ENCODE data around the gene COX7A2.

The COX7A2 gene

DNA sequence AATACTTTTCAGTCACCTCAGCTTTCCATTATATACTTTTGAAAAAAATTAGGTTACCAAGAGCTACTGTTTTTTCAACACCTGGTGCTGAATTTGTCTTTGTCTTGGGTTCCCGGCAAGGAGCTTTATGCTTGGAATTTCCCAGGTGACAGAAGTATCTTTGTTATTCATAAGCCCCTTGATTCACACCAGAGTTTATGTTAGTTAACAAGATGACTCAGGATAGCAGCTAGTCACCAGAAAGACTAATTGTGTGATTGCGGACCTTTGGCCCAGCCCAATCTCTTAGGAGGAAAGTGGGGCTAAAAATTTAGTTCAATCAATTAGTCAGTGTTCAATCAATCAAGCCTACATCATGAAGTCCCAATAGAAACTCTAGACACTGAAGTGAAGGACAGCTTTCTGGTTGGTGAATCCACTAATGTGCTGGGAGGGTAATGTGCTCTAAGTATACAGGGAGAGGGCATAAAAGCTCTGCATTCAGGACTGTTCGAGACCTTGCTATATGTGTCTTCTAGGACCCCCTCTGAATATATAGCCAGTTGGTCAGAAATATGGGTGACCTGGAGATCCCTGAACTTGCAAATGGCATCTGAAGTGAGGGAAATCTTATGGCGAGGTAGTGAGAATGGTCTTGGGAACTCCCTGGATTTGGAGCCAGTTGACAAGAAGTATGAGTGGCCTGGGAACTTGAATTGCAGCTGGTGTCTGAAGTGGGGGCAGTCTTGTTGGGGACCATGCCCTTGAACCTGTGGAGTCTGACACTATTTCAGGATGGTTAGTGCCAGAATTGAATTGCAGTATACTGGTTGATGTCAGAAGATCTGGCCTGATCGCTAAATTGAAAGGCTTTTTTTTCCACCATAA, 24.8 kb upstream of the COX7A2 start:
- DNase-seq: no peak

DNA sequence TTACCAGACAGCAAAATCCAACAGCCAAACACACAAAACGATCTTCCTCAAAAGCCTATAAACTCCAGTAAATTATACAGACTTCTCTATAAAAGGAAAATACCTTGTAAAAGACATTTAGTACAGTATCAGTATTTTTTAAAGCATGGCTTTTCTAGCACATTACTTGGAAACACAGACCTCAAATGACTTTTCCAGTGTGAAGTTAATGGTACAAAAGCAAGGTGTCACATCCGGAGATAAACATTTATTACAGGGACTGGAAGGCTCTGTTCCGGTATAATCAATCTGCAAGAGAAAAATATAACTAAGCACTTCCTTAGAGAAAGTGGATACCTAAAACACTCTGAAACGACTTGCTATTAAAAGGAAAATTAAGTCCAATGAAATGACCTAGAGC, 23.9 kb upstream of the COX7A2 start:
- no peak for DNase-seq

GRCh38 chr6:75266716-75267291, 23.2 kb upstream of the COX7A2 start:
- DNase-seq: no peak

GRCh38 chr6:75263401-75263750, 19.8 kb upstream of the COX7A2 start:
- DNase-seq: no peak

GRCh38 chr6:75262716-75263400, 19.3 kb upstream of the COX7A2 start:
- DNase-seq: no peak

- no peak for DNase-seq
These were observed 17.7 kb upstream of the COX7A2 start for GRCh38 chr6:75261299-75261698.

DNA sequence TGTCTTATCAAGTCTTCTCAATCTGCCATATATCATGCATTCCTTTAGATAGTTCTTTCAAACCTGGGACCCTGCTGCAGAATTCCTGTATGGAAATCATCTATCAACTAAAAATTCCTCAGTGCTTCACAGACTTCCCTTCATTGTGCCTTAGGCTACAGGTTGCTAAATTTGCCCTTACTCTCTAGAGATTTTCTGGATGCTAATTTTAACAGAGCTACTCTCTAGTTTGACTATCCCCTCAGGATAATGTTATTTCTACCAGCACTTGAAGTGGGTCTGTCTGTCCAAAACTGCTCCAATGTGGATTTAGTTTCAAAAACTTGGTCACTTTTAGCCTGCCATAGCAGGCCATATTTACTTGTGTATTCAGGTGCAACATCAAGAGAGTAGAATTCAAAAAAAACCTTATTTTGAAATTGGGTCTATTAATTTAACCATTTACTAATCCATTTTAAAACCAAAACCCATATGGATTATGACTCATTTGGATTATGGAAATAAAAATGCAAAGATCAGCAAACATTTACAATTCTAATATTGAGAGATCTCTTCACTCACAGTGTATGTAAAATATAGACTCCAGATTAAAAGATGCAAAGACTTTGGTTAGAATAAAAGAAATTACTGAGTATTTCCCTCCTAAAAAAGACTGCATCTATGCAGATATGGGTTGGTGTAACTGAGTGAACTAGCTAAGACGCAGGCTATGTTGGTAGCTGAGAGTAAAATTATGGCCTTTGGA, 13.9 kb upstream of the COX7A2 start:
- DNase-seq: no peak

GRCh38 chr6:75250552-75250951, 7.0 kb upstream of the COX7A2 start:
- DNase-seq: no peak

DNA sequence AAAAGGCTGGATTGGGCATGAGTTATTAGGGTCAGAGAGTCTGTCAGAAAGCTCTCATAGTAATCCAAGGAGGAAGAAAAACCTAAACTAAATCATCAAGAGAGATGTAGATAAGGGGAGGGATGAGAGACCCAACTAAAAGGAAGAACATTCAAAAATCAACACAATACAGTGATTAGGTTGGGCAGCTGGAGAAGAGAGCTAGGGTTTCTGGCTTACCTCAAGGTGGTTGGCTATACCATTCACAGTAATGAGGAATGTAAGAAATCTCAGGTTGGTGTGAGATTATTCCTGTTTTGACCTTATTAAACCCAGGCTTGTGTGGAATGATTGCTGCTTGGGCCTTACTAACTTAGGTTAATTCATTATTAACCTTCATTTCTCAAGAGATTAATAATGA, 6.2 kb upstream of the COX7A2 start:
- no peak for DNase-seq

- DNase-seq: no peak
These were observed 2.8 kb upstream of the COX7A2 start for GRCh38 chr6:75246386-75246785.

DNA sequence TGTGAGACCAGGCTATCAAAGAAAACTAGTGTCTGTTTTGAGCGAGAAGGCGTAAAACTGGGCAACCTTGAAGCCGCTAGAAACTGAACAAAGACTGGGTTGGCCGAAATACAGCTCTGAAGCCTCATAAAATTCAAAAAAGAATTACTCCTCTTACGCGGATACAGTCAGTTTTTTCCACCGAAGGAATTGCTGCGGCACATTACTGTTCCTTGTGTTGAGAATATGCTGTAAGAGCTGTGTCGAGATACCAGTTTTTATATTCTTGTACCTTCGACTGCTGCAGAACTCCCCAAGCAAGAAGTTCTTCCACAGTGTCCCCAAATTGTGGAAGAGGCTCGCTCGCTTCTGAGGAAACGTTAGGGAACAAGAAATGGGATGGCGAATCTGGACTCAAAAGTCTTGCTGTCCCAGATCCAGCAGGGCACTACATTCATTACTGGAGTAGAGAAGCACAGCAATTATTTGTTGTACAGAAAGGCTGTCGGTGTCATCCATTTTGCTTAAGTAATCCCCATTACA, 523 bp upstream of the COX7A2 start:
- DNase-seq: no peak

GRCh38 chr6:75236630-75237029, 7.0 kb downstream of the COX7A2 start:
- no peak for DNase-seq

DNA sequence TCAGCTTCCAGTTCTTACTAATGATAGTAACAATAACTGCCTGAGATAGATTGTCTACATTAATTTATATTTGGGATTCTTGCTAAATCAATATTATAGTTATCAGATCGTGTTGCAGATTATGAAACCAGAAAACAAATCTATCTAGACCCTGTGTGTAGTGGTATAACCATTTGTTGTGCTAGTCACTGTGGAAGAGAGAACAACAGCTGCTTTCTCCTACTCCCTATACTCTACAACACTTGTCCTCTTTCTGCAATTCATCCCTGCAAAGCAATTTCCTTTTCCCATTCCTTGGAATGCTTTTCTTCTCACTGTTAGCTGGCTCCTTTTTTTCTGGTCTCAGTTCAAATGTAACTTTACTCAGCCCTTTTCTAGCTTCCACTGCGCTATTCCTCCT, 8.3 kb downstream of the COX7A2 start:
- DNase-seq: no peak

DNA sequence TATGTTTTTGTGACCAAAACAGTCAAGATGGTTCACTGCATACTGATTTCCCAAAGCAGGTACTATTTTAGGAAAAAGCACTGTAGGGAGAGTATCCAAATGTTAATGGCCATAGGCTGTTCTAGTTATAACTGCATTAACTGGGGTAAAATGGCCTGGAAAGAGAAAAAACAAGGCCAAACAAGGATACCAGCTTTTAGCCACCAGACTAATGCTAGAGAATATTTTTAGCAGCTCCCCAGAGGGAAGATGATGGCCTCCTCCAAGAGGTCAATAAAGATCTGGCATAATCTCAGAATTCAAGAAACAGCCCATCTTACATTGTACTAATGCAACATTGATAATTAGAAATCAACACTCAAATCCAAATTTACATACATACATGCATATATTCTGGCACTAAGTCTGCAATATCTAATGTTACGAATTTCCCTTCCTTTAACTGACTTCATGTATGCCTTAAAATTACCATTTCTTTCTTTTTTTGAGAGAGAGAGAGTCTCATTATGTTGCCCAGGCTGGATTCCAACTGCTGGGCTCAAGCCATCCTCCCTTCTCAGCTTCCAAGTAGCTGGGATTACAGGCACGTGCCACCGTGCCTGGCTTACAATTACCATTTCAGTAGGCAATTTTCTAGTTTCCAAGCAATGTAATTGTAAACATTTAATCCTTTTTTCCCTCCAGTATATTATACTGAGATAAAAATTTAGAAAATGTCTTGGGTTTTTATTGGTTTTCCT, 9.3 kb downstream of the COX7A2 start:
- DNase-seq: no peak

- DNase-seq: no peak
These were observed 10.4 kb downstream of the COX7A2 start for GRCh38 chr6:75233092-75233615.

DNA sequence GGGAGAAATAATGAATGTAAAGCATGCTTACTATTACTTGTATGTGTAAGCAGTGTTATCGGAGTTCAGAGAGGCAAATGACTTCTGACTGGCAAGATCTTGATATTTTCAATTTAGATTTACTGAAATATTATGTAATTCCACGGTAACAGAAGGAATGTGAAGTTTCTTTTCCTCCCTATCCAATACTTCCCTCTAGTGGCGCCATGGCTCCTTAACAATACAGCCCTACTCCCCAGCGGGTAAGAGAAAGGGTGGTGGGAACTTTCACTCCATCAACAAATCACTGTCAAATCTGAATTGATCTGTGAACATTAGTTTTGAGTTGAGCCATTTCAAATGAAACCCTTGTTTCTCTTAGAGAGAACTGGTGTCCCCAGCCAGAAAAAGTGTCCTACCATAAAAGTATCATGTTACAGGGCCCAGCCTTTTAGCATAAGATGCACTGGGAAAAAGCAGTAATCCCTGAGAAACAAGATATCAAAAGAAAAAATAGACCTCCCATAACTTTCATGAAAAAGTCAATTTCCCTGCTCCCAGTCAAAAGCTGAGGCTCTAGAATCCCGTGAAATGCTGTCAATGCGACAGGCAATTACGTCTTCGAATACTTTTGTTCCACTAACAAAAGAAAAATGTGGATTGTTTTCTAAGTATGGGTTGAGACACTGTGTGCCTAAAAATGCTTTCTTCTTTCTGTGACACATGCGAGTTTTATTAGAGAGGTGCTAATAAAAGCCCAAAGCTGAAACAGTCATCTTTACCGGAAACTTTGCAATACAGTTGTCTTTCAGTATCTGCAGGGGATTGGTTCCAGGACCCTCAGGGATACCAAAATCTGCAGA, 12.9 kb downstream of the COX7A2 start:
- DNase-seq: no peak

DNA sequence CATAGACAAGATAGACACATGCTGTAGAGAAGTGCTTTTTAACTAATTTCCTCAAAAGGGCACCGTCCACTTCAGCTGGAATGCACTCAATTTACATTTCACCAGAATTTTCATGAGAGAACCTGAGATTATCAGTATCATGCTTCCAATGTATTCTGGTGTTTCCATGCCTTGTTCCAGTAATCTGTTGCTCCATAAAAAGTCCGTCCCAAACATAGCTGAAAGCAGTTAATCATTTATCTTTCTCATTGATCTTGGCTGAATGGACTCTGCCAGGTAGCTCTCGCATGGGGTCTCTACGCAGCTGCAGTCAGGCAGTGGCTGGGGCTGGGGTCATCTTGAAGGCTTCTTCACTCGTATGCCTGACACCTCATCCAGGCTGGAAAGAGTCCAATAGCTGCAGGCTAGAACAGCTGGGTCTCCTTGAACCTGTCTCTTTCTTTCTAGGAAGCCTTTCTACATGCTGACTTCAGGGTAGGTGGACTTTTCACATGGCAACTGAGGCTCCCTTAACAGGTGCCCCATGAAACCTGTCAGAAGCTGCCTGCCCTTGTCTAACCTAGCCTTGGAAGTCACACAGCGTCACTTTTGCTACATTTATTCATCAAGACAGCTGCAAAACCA, 19.2 kb downstream of the COX7A2 start:
- no peak for DNase-seq

DNA sequence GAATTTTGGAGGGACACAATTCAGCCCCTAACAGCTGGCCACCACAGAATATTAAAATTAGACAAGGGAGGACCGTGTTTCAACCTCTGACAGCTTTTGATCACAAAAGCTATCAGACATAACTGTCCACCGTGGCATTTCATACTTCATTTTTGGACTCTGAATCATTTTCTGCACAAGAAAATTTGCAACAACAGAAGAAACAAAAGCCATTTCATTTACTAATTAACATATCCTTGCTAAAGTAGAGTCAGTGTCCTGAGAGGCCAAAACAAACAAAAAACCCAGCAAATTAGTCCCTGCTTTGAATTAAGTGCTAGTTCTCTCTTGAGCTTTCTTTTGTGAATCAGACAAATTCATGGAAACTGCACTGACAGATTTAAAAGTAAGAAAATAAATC, 20.2 kb downstream of the COX7A2 start:
- DNase-seq: no peak

GRCh38 chr6:75222261-75222660, 21.3 kb downstream of the COX7A2 start:
- DNase-seq: no peak

GRCh38 chr6:75221116-75221515, 22.5 kb downstream of the COX7A2 start:
- DNase-seq: no peak

DNA sequence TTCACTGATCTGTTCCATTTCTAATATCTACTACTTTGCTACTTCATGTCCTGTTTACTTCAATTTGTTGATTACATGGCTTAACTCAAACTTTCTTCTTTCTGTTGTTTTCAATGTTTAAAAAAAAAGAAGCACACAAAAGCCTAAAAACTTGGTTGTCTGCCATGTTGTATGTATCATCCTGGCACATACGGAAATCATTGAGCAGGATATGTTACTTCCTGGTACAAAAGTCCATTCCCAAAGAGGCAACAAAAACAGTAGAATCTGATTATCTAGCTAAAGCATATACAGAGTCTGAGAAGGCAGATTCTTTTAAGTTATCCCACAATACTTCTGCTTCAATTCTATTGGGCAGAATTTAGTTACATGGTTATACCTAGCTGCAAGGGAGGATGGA, 23.2 kb downstream of the COX7A2 start:
- DNase-seq: no peak
